RWPE2 (cell line): ENCODE data around the gene GOLGA7B.
A peak's percentile ranks its signal among the peaks of the same experiment; 100 is the strongest.

Experiments used
- ATAC-seq: fragments of 200-7000 bp; cut with Tn5 transposase; 3 replicates; pipeline ENCODE4 v1.9.1; 2021; ENCODE audit warnings: low read depth
- DNase-seq: peaks from one replicate; pipeline ENCODE4 v3.0.0-alpha.2; 2020; ENCODE audit warnings: low spot score
- H3K27ac ChIP-seq: fragments of 450-650 bp; 2 replicates; pipeline ENCODE4 v1.5.1; 2017; ENCODE audit warnings: mild to moderate bottlenecking; ENCODE audit not compliant: poor library complexity, severe bottlenecking
- H3K27me3 ChIP-seq: fragments of 250-450 bp; sonication (Bioruptor Pico); 2 replicates; pipeline ENCODE4 v1.5.1; 2021; ENCODE audit warnings: mild to moderate bottlenecking, moderate library complexity; ENCODE audit not compliant: insufficient read depth, poor library complexity, severe bottlenecking
- H3K36me3 ChIP-seq: fragments of 250-450 bp; sonication (Bioruptor Pico); 2 replicates; pipeline ENCODE4 v1.5.1; 2020; ENCODE audit warnings: low read depth, mild to moderate bottlenecking, moderate library complexity
- H3K4me1 ChIP-seq: fragments of 250-450 bp; sonication (Bioruptor Pico); 2 replicates; pipeline ENCODE4 v1.5.1; 2021; ENCODE audit warnings: mild to moderate bottlenecking, moderate library complexity; ENCODE audit not compliant: insufficient read depth, poor library complexity, severe bottlenecking
- H3K4me3 ChIP-seq: fragments of 250-450 bp; sonication (Bioruptor Pico); 2 replicates; pipeline ENCODE4 v1.5.1; 2021; ENCODE audit warnings: mild to moderate bottlenecking, moderate library complexity; ENCODE audit not compliant: severe bottlenecking
- H3K9me3 ChIP-seq: fragments of 250-450 bp; sonication (Bioruptor Pico); 2 replicates; pipeline ENCODE4 v1.5.1; 2021; ENCODE audit warnings: mild to moderate bottlenecking, moderate library complexity; ENCODE audit not compliant: severe bottlenecking
- CTCF ChIP-seq: fragments of 450-650 bp; IDR thresholded peaks from one replicate; pipeline ENCODE4 v1.5.1; 2017; ENCODE audit warnings: mild to moderate bottlenecking, moderate library complexity; ENCODE audit not compliant: poor library complexity, severe bottlenecking

Gene GOLGA7B

GRCh38 chr10:97903128-97904017 lies 53.7 kb downstream of the GOLGA7B start:
- no peak for TF ChIP-seq CTCF
- ATAC-seq (0 out of 3 replicates have a peak, but pooled peaks have one; percentile 23), DNase-seq (no peak)
- H3K9me3 ChIP-seq, result no peaks in the 10 kb centered on the region
- no peaks in the 10 kb centered on the region for H3K27me3 ChIP-seq
- H3K27ac ChIP-seq, result no peak overlapping the region
- no peak overlapping the region for H3K4me3 ChIP-seq
- no peaks in the 10 kb centered on the region for H3K36me3 ChIP-seq
- H3K4me1 ChIP-seq, result no peaks in the 10 kb centered on the region

DNA sequence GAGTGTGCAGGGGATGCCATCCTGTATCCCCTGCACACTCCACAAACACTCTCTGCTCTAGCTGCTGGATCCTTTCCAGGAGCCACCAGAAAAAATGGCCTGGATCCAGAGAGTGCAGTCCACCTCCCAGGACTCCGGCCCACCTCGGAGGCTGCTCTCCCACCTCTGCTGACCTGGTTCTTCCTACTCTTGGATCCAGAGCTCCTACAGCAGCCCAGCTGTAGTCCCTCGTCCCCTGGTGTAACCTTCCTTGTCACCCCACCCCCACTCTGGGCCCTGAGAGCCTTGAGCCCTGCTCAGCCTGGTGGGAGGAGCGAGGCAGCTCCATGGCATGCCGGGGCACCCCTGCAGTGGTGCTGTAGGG lies 54.4 kb downstream of the GOLGA7B start:
- H3K4me3 ChIP-seq, result no peak overlapping the region
- TF ChIP-seq CTCF, result no peak

GRCh38 chr10:97904576-97904975 lies 54.9 kb downstream of the GOLGA7B start:
- Histone ChIP-seq H3K4me1 (no peaks in the 10 kb centered on the region), H3K36me3 (no peaks in the 10 kb centered on the region), H3K9me3 (no peaks in the 10 kb centered on the region), H3K27ac (no peak overlapping the region), H3K27me3 (peaks cover under 1% of the 10 kb centered on the region), H3K4me3 (no peak overlapping the region)
- ATAC-seq (no peak), DNase-seq (no peak)
- no peak for TF ChIP-seq CTCF

More for the DNA sequence above, 54.4 kb downstream of the GOLGA7B start:
- no peaks in the 10 kb centered on the region for H3K27me3 ChIP-seq
- no peaks in the 10 kb centered on the region for H3K4me1 ChIP-seq
- H3K9me3 ChIP-seq, result no peaks in the 10 kb centered on the region
- no peak for DNase-seq
- ATAC-seq, result no peak
- H3K27ac ChIP-seq, result no peak overlapping the region
- H3K36me3 ChIP-seq, result no peaks in the 10 kb centered on the region

DNA sequence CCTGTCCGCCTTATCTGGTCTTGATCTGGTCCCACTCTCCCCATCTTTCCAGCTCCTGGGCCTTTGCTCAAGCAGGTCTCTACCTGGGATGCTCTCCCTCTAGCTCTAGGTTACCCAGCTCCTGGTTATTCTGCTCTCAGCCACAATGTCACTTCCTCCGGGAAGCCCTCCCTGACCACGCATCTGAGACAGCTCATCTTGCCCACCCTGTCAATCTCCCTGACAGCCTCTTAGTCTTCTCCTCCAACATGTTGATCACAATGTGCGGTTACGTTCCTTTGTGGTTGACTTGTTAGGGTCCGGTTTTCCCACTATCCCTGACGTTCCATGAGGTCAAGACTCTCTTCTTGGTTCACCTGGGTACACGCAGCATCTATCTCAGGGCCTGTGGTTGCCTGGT lies 55.6 kb downstream of the GOLGA7B start:
- Histone ChIP-seq H3K36me3 (no peaks in the 10 kb centered on the region), H3K27me3 (peaks cover 7% of the 10 kb centered on the region), H3K4me3 (no peak overlapping the region), H3K4me1 (no peaks in the 10 kb centered on the region), H3K27ac (no peak overlapping the region), H3K9me3 (no peaks in the 10 kb centered on the region)
- DNase-seq (no peak), ATAC-seq (no peak)
- no peak for TF ChIP-seq CTCF

DNA sequence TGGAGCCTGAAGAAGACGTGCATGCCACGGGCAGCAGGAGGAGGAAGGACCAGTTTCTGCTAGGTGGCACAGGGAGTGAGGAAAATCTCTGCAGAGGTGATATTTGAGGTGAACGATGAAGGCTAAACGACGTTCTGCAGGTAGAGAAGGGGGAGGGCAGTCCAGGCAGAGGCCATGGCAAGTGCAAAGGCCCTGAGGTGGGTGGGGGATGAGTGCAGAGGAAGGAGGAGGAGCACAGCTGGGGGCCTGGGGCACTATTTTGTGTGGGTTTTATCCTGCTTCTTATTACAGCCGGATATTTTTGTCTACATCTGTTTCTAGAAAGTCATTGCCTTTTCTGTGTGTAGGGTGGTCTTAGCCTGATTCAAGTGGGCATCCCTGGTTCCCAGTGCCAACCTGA lies 57.6 kb downstream of the GOLGA7B start:
- ATAC-seq (no peak), DNase-seq (no peak)
- TF ChIP-seq CTCF, result no peak
- Histone ChIP-seq H3K27me3 (peaks cover 10% of the 10 kb centered on the region), H3K9me3 (no peaks in the 10 kb centered on the region), H3K4me1 (no peaks in the 10 kb centered on the region), H3K4me3 (no peak overlapping the region), H3K36me3 (no peaks in the 10 kb centered on the region), H3K27ac (no peak overlapping the region)
